ENCODE results near the gene C2orf49. TPM values are rescaled to one million over a fixed set of nuclear protein-coding genes. Genes with fewer than 3 reads are reported as not detected.

Gene C2orf49
- 14.9 to 15.3 TPM (median 14.9 TPM) in 3 replicates for total RNA-seq
- long read RNA-seq, full-length matches to known transcripts = 40 of 46 reads
- long read RNA-seq, partial matches to known transcripts = 3 of 46 reads
- long read RNA-seq, other reads (novel, unspliced or antisense) = 3 of 46 reads

DNA sequence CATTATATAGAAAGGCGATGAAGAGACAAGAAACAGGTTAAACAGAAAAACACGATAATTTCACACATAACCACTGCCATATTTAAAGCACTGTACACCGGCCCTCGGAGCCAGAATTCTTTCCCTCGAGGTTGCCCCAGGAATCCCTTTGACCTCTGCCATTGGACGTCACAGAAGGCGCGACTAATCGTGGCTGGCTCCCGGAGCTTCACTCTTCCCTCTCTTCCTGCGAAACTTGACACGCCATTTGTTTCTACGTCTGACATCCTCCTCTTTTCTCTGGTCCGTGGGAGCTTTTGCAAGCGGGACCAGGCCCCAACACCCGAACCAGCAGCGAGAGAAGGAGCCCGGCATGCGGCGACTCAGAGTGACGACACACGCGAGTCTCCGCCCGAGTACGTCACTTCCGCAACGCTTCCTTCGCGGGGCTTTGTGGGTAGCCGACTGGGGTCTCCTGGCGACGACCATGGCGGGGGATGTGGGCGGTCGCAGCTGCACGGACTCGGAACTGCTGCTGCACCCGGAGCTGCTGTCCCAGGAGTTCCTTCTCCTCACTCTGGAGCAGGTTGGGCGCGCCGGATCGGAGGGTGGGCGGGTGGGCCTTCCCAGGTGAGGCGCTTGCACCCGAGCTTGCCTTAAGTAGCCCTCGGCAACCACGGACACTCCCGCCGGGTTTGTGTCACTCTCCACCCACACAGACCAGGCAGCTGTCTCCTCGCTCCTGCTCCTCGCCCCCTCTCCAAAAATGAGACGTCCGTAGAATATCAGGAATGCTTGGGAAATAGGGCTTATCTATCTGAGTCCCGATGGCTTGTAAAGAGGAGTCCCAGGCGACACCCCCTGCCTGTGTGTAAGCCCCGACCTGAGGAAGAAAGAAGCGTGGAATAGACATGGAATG, at the start of gene C2orf49:
C2orf49 (plus strand) TSS at position 419 of the 898 bp plus-strand sequence; CDS start at position 467, 48 bp downstream.
- H3K9me3 Mint-ChIP-seq (ENCODE audit: low read depth) = no peaks in the 10 kb centered on the region
- H3K27ac Mint-ChIP-seq (ENCODE audit: unreplicated experiment) = peak within 1 kb of the TSS; percentile 100
- peaks cover 29% of the 10 kb centered on the region for H3K4me1 Mint-ChIP-seq (ENCODE audit: low read depth)
- H3K4me3 Mint-ChIP-seq (ENCODE audit: unreplicated experiment) = peak within 1 kb of the TSS; percentile 98
- TF ChIP-seq, protein P1, sequence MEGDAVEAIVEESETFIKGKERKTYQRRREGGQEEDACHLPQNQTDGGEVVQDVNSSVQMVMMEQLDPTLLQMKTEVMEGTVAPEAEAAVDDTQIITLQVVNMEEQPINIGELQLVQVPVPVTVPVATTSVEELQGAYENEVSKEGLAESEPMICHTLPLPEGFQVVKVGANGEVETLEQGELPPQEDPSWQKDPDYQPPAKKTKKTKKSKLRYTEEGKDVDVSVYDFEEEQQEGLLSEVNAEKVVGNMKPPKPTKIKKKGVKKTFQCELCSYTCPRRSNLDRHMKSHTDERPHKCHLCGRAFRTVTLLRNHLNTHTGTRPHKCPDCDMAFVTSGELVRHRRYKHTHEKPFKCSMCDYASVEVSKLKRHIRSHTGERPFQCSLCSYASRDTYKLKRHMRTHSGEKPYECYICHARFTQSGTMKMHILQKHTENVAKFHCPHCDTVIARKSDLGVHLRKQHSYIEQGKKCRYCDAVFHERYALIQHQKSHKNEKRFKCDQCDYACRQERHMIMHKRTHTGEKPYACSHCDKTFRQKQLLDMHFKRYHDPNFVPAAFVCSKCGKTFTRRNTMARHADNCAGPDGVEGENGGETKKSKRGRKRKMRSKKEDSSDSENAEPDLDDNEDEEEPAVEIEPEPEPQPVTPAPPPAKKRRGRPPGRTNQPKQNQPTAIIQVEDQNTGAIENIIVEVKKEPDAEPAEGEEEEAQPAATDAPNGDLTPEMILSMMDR (IDR thresholded peaks at IDR 0.05) = no peak
- H3K36me3 Mint-ChIP-seq (ENCODE audit: low read depth) = peaks cover 4% of the 10 kb centered on the region
- peak; percentile 96 for DNase-seq (ENCODE audit: low spot score)
- H3K27me3 Mint-ChIP-seq (ENCODE audit: low read depth) = no peaks in the 10 kb centered on the region

DNA sequence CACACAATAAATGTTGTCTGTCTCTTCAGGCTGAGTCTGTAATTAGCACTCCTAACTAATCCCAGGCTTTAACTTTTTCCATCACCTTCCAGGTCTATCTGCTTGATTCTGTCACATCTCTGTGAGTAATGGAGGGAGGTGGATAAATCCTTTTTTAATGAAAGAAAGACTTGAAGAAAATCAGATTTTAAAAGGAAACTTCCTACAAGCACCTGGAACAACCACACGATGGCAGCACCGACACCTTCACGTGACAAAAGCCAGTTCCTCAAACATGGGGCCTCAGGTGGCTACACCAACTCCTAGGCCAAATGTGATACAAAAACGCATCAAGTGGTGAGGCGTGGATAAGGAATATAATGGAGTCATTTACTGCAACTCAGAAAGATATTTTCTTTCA, 49.6 kb upstream of the C2orf49 start:
- no peak overlapping the region for H3K27ac Mint-ChIP-seq (ENCODE audit: unreplicated experiment)
- TF ChIP-seq, protein P1 (IDR thresholded peaks at IDR 0.05) = peak; percentile 76
- H3K4me3 Mint-ChIP-seq (ENCODE audit: unreplicated experiment) = no peak overlapping the region
- no peak for DNase-seq (ENCODE audit: low spot score)
- peaks cover 14% of the 10 kb centered on the region for H3K4me1 Mint-ChIP-seq (ENCODE audit: low read depth)
- no peaks in the 10 kb centered on the region for H3K27me3 Mint-ChIP-seq (ENCODE audit: low read depth)
- peaks cover 25% of the 10 kb centered on the region for H3K36me3 Mint-ChIP-seq (ENCODE audit: low read depth)
- no peaks in the 10 kb centered on the region for H3K9me3 Mint-ChIP-seq (ENCODE audit: low read depth)

DNA sequence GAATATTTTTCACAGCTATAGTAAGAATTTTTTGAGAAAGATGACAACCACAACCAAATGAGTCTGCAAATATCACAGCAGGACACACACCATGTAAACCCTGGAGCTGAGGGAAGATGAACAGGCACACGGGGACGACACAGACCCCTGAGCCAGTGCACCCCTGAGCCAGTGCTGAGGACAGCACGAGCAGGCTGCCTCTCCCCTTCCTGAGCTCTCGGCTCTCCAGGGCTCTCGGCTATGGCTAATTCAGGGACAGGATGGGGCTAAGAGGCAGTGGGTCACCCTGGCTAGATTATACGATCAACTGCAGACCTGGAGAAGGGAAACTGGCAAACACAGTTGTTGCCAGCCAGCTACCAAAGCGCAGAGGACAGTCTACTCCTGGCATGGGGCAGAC, 49.2 kb upstream of the C2orf49 start:
- H3K9me3 Mint-ChIP-seq (ENCODE audit: low read depth) = no peaks in the 10 kb centered on the region
- no peak overlapping the region for H3K27ac Mint-ChIP-seq (ENCODE audit: unreplicated experiment)
- H3K4me1 Mint-ChIP-seq (ENCODE audit: low read depth) = peaks cover 18% of the 10 kb centered on the region
- no peaks in the 10 kb centered on the region for H3K27me3 Mint-ChIP-seq (ENCODE audit: low read depth)
- no peak for DNase-seq (ENCODE audit: low spot score)
- TF ChIP-seq, protein P1 (IDR thresholded peaks at IDR 0.05) = no peak
- no peak overlapping the region for H3K4me3 Mint-ChIP-seq (ENCODE audit: unreplicated experiment)
- peaks cover 25% of the 10 kb centered on the region for H3K36me3 Mint-ChIP-seq (ENCODE audit: low read depth)

DNA sequence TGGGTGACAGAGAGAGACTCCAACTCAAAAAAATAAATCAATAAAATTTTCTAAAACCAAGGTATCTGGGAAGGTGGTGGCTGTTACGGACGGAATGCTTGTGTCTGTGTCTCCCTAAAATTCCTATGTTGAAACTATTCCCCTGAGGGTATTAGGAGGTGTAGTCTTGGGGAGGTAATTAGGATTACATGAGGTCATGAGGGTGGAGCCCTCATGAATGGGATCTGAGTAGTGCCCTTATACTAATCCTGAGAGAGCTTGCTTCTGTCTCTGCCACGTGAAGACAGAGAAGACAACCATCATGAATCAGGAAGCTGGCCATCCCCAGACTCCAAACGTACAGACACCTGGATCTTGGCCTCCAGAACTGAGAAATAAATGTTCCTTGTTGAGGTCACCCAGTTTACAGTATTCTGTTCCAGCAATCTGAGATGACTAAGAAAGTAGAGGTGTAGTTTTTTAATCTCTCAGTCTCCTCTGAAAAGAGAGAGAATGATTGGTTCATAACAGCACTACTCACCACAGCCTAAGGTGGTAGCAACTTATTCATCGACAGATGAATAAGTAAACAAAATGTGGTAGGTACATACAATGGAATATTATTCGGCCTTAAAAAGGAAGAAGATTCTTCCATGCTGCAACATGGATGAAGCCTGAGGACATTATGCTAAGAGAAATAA, 46.2 kb upstream of the C2orf49 start:
- no peaks in the 10 kb centered on the region for H3K9me3 Mint-ChIP-seq (ENCODE audit: low read depth)
- no peaks in the 10 kb centered on the region for H3K27me3 Mint-ChIP-seq (ENCODE audit: low read depth)
- peaks cover 13% of the 10 kb centered on the region for H3K36me3 Mint-ChIP-seq (ENCODE audit: low read depth)
- no peak overlapping the region for H3K27ac Mint-ChIP-seq (ENCODE audit: unreplicated experiment)
- TF ChIP-seq, protein P1 (IDR thresholded peaks at IDR 0.05) = no peak
- no peak overlapping the region for H3K4me3 Mint-ChIP-seq (ENCODE audit: unreplicated experiment)
- H3K4me1 Mint-ChIP-seq (ENCODE audit: low read depth) = peaks cover 33% of the 10 kb centered on the region
- DNase-seq (ENCODE audit: low spot score) = no peak

DNA sequence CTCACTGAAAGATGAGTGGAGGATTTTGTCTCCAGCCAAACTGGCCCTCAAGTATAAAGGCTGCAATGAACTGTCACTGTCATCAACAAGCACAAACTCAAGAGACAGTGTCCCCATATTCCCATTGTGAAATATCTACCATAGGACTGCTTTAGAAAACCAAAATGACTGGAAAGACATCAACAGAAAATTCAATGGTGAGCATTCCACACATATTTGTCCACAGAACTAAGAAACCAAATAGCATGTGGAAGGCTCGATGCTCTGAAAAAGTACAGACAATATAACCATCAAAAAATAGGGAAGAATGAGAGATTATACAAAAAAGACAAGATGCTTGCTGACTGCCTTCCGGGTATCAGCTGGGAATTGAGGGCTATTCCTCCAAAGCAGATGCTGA, 45.4 kb upstream of the C2orf49 start:
- DNase-seq (ENCODE audit: low spot score) = no peak

More for the DNA sequence above, 45.4 kb upstream of the C2orf49 start:
- Mint-ChIP-seq H3K4me1 (ENCODE audit: low read depth) (peaks cover 35% of the 10 kb centered on the region), H3K9me3 (ENCODE audit: low read depth) (no peaks in the 10 kb centered on the region), H3K36me3 (ENCODE audit: low read depth) (peaks cover 12% of the 10 kb centered on the region), H3K27ac (ENCODE audit: unreplicated experiment) (no peak overlapping the region), H3K27me3 (ENCODE audit: low read depth) (no peaks in the 10 kb centered on the region), H3K4me3 (ENCODE audit: unreplicated experiment) (no peak overlapping the region)
- TF ChIP-seq, protein P1 (IDR thresholded peaks at IDR 0.05) = no peak
